NCI-H2196 (cell line): ENCODE data around the gene TRH.
"Not testable (repeated sequence)": the region's sequence is repeated elsewhere in the genome, so short reads cannot be mapped to it uniquely, and the experiment has no call there.

Source experiments
- DNase-seq: peaks from one replicate; lab custom pipeline; 2025; ENCODE audit not compliant: unreplicated experiment; lab: John Stamatoyannopoulos, UW

TRH gene

DNA sequence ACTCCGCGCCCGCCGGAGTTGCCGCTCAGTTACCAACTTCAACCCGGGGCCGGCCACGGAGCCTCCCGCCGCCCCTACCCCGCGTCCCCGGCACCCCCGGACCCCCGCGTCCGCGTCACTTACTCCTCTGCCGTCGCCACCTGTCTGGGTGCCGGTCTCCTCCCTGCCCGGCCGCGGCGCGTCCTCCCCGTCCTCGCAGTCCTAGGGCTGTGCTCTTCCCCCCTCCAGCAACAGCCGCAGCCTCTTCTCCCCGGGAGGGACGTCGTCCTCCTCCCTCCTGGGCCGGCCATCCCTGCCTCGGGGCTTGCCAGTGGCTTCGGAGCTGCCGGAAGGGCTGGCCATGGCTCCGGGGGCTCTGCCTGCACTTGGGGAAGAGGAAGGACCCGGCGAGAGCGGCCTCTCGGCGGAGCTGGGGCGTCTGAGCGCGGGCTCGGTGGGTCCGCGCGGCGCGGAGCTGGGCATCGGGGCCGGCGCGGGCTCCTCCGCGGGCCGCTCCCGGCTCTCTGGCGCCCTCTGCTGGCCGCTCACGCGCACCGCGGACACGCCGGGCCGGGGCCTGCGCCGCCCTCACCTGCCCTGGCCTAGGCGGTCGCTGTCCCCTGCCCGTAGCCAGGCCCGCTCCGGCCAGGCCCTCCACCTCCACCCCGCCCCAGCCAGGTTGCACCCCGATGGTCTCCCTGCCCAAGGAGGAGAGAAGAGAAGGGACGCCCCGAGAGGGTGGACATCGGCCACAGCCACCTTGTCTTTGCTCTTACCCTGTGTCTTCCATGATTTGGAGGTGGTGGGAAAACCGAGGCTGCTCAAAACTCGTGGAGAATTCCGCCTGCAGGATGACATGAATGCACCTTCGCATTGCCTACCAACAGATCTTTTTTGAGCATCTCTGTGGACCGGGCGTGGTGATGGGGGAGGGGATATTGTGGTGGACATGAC is 28.4 kb downstream of the TRH start:
- peak; percentile 81 for DNase-seq

DNA sequence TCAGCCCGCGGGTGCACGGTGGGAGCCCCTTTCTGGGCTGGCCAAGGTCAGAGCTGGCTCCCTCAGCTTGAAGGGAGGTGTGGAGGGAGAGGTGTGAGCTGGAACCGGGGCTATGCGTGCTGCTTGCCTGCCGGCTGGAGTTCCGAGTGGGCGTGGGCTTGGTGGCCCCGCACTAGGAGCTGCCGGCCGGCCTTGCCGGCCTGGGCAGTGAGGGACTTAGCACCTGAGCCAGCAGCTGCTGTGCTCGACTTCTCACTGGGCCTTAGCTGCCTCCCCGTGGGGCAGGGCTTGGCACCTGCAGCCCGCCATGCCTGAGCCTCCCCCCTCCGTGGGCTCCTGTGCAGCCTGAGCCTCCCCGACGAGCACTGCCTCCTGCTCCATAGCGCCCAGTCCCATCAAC is 36.0 kb downstream of the TRH start:
- no peak for DNase-seq

DNA sequence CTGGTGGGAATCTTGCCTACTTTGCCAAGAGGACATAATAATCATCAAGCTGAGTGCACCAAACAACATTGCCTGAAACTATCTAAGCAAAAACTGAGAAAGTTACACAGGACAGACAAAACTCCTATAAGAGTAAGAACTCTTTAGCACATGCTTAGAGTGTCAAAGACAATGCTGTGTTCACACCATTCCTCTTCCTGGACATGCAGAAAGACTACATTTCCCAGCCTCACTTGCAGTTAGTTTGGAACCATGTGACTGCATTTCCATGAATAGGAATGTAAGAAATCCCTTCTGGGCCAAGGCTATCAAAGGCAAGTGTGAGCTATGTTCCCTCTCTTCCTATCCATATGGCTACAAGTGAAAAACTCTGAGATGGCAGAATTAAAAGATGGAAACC is 37.6 kb downstream of the TRH start:
- not testable (repeated sequence) for DNase-seq

DNA sequence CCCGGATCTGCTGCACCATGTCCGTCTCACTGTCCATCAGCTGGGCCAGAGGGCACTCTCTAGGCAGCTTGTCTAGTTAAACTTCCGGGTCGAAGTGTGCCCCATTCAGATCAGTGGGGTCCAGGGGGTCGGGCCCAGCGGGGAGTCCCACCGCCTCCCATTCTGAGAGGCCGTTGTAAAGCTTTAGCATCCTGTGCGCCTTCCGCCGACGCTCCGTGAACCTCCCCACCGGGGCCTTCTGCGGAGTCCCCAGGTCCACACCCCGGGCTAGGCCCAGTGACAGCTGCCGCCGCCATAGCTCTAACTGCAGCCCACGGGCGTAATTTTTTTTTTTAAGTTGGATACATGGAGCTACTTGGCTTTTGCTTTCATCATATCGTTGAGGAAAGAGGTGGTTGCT is 38.7 kb downstream of the TRH start:
- DNase-seq: not testable (repeated sequence)

DNA sequence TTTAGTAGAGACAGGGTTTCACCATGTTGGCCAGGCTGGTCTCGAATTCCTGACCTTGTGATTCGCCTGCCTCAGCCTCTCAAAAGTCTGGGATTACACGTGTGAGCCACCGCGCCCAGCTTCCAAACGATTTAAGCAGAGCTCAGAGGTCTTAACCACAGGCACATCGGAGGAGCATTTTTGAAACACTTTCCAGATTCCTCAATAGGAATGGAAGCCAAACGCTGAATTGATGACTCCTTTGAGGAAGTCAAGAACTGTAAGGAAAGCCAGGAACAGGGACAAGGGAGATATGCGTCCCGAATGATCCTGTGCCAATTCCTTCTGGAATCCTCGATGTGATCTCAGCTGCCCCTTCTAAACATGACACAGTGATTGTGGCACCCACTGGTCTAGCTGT is 40.0 kb downstream of the TRH start:
- no peak for DNase-seq

DNA sequence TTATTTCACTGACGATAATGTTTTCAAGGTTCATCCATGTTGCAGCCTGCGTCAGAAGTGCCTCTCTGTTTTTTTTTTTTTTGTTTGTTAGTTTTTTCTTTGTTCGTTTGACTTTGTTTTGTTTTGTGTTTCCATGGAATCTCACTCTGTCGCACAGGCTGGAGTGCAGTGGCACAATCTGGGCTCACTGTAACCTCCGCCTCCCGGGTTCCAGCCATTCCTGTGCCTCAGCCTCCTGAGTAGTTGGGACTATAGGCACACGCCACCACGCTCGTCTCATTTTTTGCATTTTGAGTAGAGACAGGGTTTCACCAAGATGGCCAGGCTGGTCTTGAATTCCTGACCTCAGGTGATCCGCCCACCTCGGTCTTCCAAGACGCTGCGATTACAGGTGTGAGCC is 43.1 kb downstream of the TRH start:
- DNase-seq: not testable (repeated sequence)

DNA sequence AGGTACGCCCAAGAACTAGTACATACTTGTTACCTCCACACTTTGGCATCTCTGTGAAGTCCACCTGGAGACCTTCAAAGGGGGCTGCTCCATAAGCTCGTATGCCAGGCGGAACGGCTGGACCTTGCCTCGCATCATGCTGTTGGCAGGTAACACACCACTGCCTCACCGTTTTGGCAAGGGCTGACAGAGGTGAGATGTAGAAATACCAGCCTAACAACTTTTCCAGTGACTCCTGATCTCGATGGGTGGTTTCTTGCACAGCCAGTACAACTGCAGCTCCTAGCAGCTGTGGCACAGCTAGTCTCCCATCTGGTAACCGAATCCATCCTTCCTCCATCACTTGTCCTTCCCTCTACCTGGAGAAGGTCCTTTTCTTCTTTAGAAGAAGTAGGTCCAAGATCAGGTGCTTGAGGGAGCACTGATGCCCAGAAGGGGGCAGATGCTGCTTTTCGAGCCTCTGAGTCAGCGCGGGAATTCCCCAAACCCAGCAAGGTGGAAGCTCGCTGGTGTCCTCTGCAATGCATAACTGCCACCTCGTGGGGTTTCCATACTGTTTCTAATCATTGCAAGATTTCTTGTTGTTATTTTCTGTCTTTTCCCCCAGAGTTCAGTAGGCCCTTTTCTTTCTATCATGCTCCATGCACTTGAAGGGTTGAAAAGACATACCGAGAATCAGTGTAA is 51.8 kb downstream of the TRH start:
- not testable (repeated sequence) for DNase-seq

DNA sequence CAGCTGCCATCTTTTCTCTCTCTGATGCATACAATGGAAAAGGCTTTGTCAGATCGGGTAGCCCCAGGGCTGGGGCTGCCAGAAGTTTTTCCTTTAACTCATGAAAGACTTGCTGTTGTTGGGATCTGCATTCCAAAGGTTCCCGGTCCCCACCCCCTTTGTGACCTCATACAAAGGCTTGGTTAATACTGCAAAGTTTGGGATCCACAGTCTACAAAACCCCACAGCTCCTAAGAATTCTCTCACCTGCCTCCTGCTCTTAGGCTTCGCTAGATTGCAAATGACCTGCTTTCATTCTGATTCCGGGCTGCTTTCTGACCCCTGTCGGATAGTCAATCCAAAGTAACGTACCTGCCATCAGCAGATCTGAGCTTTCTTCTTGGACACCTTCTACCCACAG is 52.9 kb downstream of the TRH start:
- DNase-seq: not testable (repeated sequence)
